ENCODE measurements around the gene EHD4.

DNA sequence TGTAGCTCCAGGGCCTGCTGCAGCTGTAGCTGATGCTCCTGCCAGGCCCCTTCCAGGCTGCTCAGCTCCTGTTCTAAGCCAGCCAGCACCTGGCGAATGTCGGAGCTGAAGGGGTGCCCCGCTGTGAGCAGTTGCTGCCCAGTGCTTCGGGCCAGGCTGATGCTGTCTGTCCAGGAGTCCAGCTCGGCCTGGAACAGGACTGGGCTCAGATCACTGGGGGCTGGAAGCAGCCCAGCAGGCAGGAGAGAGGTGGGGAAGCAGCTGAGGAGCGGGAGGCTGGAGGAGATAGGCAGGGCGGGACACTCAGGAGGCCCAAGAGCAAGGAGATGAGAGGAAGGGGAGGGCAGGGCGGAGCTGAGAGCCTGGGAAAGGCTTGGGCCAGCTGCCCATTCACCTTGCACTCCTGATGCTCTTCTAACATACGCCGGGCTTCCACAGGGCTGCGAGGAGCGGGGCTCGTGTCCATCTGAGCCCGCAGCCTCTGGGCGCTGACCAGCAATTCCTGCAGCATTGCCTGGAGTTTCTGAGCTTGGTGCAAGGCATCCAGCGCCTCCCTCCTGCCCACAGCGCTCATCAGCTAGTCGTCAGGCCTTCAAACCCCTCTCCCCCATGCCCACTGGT, 110.5 kb downstream of the EHD4 start:
- TF ChIP-seq, protein P1, sequence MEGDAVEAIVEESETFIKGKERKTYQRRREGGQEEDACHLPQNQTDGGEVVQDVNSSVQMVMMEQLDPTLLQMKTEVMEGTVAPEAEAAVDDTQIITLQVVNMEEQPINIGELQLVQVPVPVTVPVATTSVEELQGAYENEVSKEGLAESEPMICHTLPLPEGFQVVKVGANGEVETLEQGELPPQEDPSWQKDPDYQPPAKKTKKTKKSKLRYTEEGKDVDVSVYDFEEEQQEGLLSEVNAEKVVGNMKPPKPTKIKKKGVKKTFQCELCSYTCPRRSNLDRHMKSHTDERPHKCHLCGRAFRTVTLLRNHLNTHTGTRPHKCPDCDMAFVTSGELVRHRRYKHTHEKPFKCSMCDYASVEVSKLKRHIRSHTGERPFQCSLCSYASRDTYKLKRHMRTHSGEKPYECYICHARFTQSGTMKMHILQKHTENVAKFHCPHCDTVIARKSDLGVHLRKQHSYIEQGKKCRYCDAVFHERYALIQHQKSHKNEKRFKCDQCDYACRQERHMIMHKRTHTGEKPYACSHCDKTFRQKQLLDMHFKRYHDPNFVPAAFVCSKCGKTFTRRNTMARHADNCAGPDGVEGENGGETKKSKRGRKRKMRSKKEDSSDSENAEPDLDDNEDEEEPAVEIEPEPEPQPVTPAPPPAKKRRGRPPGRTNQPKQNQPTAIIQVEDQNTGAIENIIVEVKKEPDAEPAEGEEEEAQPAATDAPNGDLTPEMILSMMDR (IDR thresholded peaks at IDR 0.05; ENCODE audit: borderline replicate concordance, extremely low read depth, low read length, poor library complexity, severe bottlenecking), result no peak
- no peak for TF ChIP-seq EZH2 (IDR thresholded peaks at IDR 0.05; ENCODE audit: borderline replicate concordance, low read depth, low read length, severe bottlenecking)

All from DND-41 (cell line).